SK-N-SH treated with all-trans-retinoic acid at 6 μM for 48 hours (cell line): ENCODE measurements around the gene OR4P4.

Source experiments
- ATAC-seq: fragments of 200-7000 bp; cut with Tn5 transposase; 3 replicates; pipeline ENCODE4 v1.9.1; 2020; ENCODE audit warnings: mild to moderate bottlenecking, moderate library complexity
- ARNTL ChIP-seq: fragments of 450-650 bp; formaldehyde crosslinking; IDR thresholded peaks from 2 replicates; pipeline ENCODE4 v1.5.0; 2020; ENCODE audit warnings: low read depth, mild to moderate bottlenecking, moderate library complexity, borderline replicate concordance
- BACH2 ChIP-seq: fragments of 250-450 bp; sonication (Bioruptor Pico); IDR thresholded peaks from 2 replicates; pipeline ENCODE4 v1.9.0; 2021; ENCODE audit warnings: mild to moderate bottlenecking, borderline replicate concordance
- CSRNP3 ChIP-seq: fragments of 250-450 bp; sonication (Bioruptor Pico); IDR thresholded peaks from 2 replicates; pipeline ENCODE4 v1.5.1; 2021; ENCODE audit warnings: mild to moderate bottlenecking, moderate library complexity
- ESRRG ChIP-seq: fragments of 250-450 bp; sonication (Bioruptor Pico); IDR thresholded peaks from 2 replicates; pipeline ENCODE4 v1.6.1; 2021; ENCODE audit warnings: mild to moderate bottlenecking
- ISL1 ChIP-seq: fragments of 250-450 bp; sonication (Bioruptor Pico); IDR thresholded peaks from 2 replicates; pipeline ENCODE4 v2.1.2; 2022; ENCODE audit warnings: mild to moderate bottlenecking, moderate library complexity
- OSR1 ChIP-seq: fragments of 250-450 bp; sonication (Bioruptor Pico); IDR thresholded peaks from 2 replicates; pipeline ENCODE4 v1.8.0; 2022; ENCODE audit warnings: moderate library complexity, mild to moderate bottlenecking, inconsistent platforms
- POU6F1 ChIP-seq: fragments of 250-450 bp; sonication (Bioruptor Pico); IDR thresholded peaks from 2 replicates; pipeline ENCODE4 v1.8.0; 2021; ENCODE audit warnings: low read depth, mild to moderate bottlenecking, moderate library complexity, borderline replicate concordance
- PPARA ChIP-seq: fragments of 250-450 bp; sonication (Bioruptor Pico); IDR thresholded peaks from 2 replicates; pipeline ENCODE4 v1.5.0; 2020; ENCODE audit warnings: mild to moderate bottlenecking, borderline replicate concordance
- SNAI2 ChIP-seq: fragments of 250-450 bp; sonication (Bioruptor Pico); IDR thresholded peaks from 2 replicates; pipeline ENCODE4 v1.5.0; 2020; ENCODE audit warnings: mild to moderate bottlenecking, moderate library complexity
- TOX ChIP-seq: fragments of 250-450 bp; sonication (Bioruptor Pico); IDR thresholded peaks from 2 replicates; pipeline ENCODE4 v1.8.0; 2021; ENCODE audit warnings: mild to moderate bottlenecking, moderate library complexity, borderline replicate concordance
- ZFP3 ChIP-seq: fragments of 250-450 bp; sonication (Bioruptor Pico); IDR thresholded peaks from 2 replicates; pipeline ENCODE4 v1.5.0; 2020; ENCODE audit warnings: mild to moderate bottlenecking, moderate library complexity
- ZNF565 ChIP-seq: fragments of 450-650 bp; formaldehyde crosslinking; conservative IDR thresholded peaks from 2 replicates; pipeline ENCODE4 v1.5.0; 2020; ENCODE audit warnings: low read depth, mild to moderate bottlenecking, moderate library complexity
- TF ChIP-seq, protein P1 (sequence below): fragments of 250-450 bp; sonication (Bioruptor Pico); IDR thresholded peaks from 2 replicates; pipeline ENCODE4 v1.5.1; 2020; ENCODE audit warnings: low read depth, mild to moderate bottlenecking, moderate library complexity
- TF ChIP-seq, protein P2 (sequence below): fragments of 250-450 bp; sonication (Bioruptor Pico); IDR thresholded peaks from 2 replicates; pipeline ENCODE4 v1.5.0; 2020; ENCODE audit warnings: mild to moderate bottlenecking, moderate library complexity

OR4P4 gene

DNA sequence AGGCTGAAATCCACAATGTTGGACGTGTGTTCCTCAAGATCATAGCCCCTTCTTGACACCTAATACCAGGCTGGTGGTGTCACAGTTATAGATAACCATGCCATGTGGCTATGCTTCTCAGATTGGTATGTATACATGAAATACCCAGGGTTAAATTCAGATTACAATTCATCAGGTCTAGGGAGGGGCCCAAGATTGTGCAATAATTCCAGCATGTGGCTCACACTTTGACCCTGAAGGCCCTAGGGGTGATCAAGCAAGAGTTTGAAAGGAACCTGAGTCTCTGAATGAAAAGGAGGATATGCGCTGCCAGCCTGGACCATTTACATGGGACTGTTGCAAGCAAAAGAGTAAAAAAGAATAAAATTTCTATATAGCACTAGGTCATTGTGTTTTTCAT is 34.5 kb downstream of the OR4P4 start:
- ATAC-seq: no peak
- TF ChIP-seq, protein P1, sequence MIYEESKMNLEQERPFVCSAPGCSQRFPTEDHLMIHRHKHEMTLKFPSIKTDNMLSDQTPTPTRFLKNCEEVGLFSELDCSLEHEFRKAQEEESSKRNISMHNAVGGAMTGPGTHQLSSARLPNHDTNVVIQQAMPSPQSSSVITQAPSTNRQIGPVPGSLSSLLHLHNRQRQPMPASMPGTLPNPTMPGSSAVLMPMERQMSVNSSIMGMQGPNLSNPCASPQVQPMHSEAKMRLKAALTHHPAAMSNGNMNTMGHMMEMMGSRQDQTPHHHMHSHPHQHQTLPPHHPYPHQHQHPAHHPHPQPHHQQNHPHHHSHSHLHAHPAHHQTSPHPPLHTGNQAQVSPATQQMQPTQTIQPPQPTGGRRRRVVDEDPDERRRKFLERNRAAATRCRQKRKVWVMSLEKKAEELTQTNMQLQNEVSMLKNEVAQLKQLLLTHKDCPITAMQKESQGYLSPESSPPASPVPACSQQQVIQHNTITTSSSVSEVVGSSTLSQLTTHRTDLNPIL (CRISPR knock-in tag): no peak
- TF ChIP-seq SNAI2 (no peak), ZFP3 (CRISPR knock-in tag) (no peak), POU6F1 (CRISPR knock-in tag) (no peak), ARNTL (CRISPR knock-in tag) (no peak)
- TF ChIP-seq, all 23 proteins: peak for 0

DNA sequence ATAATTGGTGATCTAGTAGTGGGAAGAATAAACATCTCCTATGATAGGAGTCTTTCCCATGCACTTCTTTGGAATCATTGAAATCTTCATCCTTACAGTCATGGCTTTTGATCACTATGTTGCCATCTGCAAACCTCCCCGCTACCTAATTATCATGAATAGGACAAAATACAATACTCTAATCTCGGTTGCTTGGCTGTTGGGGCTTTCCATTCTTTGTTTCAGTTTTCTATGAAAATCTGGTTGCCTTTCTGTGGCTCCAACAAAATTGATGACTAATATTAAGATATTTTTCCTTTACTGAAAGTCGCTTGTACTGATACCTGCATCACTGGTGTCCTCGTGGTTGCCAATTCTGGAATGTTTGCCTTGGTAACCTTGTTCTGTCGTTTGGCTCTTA is 38.9 kb downstream of the OR4P4 start:
- ATAC-seq: no peak
- TF ChIP-seq BACH2 (no peak), OSR1 (CRISPR knock-in tag) (no peak), POU6F1 (CRISPR knock-in tag) (no peak), ESRRG (CRISPR knock-in tag) (no peak), PPARA (CRISPR knock-in tag) (no peak), ZFP3 (CRISPR knock-in tag) (no peak), ISL1 (no peak), TOX (no peak), CSRNP3 (CRISPR knock-in tag) (no peak), ZNF565 (CRISPR knock-in tag) (no peak)
- TF ChIP-seq, protein P2, sequence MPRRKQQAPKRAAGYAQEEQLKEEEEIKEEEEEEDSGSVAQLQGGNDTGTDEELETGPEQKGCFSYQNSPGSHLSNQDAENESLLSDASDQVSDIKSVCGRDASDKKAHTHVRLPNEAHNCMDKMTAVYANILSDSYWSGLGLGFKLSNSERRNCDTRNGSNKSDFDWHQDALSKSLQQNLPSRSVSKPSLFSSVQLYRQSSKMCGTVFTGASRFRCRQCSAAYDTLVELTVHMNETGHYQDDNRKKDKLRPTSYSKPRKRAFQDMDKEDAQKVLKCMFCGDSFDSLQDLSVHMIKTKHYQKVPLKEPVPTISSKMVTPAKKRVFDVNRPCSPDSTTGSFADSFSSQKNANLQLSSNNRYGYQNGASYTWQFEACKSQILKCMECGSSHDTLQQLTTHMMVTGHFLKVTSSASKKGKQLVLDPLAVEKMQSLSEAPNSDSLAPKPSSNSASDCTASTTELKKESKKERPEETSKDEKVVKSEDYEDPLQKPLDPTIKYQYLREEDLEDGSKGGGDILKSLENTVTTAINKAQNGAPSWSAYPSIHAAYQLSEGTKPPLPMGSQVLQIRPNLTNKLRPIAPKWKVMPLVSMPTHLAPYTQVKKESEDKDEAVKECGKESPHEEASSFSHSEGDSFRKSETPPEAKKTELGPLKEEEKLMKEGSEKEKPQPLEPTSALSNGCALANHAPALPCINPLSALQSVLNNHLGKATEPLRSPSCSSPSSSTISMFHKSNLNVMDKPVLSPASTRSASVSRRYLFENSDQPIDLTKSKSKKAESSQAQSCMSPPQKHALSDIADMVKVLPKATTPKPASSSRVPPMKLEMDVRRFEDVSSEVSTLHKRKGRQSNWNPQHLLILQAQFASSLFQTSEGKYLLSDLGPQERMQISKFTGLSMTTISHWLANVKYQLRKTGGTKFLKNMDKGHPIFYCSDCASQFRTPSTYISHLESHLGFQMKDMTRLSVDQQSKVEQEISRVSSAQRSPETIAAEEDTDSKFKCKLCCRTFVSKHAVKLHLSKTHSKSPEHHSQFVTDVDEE (CRISPR knock-in tag): no peak
